NCI-H510A (cell line): Measurements from ENCODE around the gene SDHB.

ENCODE experiments used
- DNase-seq: peaks from one replicate; lab custom pipeline; 2025; lab: John Stamatoyannopoulos, UW

Gene SDHB

DNA sequence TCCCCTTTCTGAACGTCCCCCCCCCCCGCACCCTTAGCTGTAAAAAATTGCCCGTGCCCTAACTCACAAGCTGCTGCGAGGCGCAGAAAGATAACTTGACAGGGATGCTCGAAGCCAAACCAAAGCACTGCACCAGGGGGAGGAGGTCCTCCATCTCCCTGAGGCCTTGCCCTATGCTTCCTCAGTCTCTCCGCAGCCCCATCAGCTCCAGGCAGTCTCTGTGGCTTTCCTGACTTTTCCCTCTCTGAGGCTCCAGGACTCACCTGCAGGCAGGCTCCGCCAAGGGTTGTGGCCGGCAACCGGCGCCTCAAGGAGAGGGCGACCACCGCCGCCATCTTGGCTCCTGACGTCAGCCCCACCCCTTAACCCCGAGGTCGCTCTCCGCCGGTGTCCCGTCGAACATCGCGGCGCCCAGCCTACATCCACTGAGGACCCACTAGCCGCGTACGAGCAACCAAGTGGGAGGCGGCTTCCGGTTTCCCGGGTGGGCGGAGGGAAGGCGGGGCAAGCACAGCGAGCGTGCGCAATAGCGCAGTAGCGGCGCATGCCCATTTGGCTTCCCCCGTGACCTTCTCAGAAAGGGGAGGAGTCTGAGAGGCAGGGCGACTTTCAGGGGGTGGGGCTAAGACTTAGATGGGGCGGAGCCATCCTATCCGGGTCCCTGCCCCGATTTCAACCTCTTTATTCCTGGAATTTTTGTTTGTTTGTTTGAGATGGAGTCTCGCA lies at the start of gene SDHB:
SDHB (minus strand) TSS at position 348 of the 726 bp plus-strand sequence; CDS start at position 335, 13 bp downstream.
- peak; percentile 94 for DNase-seq

DNA sequence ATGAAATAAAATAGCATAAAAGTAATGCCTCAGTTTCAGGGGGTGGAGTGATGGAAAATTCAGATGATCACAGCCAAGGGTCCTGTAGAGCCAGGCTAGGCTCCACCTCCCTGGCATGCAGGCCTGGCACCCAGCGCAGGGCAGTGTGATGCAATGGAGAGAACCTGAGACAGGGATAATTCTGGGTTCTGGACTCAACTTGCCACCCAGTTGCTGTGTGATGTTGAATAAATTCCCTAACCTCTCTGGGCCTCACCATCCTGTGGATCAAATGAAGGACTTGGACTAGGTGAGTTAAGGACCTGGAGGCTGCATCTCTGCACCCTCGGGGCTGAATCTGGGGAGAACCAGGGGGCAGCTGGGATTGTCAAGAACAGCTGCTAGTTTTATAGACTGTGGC lies 48.4 kb upstream of the SDHB start:
- no peak for DNase-seq

- DNase-seq = no peak
Observed at GRCh38 chr1:17101261-17101660, 47.4 kb upstream of the SDHB start.

DNA sequence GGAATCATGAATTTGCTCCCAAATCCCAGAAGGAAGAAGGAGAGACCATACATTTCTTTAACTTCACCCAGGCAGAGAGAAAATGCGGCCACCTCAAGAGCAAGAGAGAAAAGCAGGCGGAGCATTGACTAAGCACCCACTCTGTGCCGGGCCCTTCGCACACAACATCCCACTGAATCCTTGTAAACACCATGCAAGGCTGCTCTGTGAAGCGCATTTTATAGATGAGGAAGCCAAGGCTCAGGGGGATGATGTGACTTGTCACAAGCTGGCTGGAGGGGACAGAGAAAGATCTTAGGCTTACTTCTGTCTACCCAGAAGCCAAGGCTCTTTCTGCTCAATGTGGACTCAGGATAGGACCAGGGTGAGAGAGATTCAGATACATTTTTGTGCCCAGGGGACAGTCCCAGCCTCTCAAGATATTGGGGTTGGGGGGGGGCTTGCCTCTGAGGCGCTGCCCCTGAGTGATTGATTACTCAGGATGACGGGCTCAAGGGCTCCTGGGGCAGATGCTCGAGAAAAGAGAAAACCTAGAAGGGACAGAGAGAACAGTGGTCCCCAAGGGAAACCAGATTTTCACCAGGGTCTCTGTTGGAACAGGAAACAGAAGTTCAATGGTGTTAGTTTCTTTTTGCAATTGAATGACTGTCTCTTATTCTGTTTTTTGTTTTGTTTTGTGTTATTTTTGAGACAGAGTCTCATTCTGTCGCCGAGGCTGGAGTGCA lies 45.9 kb upstream of the SDHB start:
- no peak for DNase-seq

GRCh38 chr1:17098446-17099317 lies 44.9 kb upstream of the SDHB start:
- no peak for DNase-seq

- no peak for DNase-seq
Observed at GRCh38 chr1:17097787-17098186, 44.0 kb upstream of the SDHB start.

DNA sequence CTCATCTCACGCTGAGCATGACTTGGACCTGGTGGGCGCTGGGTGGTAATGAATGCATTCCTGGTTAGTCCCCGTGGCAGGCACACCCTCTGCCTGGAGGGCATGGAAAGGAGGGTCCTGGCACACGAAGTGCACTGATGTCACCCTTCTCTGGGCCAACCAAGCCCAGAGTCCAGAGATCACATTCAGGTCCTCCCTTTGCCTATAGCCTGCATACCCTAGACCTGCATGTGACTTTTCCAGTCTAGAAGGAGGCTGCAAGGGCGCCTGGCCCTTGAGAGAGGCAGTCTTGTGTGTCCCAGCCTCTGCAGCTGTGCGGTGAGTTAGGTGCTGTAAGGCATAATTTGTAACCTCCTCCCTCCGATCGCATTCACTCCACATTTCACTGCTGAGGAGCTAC lies 43.3 kb upstream of the SDHB start:
- no peak for DNase-seq

GRCh38 chr1:17096584-17096983 lies 42.8 kb upstream of the SDHB start:
- DNase-seq = no peak

GRCh38 chr1:17095141-17095540 lies 41.3 kb upstream of the SDHB start:
- no peak for DNase-seq

GRCh38 chr1:17094664-17095063 lies 40.8 kb upstream of the SDHB start:
- no peak for DNase-seq

GRCh38 chr1:17093822-17094393 lies 40.1 kb upstream of the SDHB start:
- no peak for DNase-seq

DNA sequence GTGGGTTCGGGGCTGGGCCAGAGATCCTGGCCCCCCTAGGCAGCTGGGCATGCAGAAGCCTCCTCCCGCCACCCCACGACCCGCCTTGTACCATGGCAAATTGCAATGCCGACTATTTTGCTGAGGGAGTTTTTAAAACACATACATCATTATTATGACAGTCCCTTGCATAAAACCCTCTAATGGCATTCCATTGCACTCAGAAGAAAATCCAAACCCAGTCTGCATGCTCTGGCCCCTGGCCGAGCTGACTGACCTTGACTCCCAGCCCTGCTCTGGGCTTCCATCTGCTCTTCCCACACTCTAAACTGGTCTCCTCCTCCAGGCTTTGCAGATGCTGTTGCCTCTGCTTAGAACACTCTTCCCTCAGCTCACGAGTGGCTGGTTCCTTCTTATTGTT lies 37.4 kb upstream of the SDHB start:
- no peak for DNase-seq

- DNase-seq = no peak
Observed at GRCh38 chr1:17089506-17089905, 35.7 kb upstream of the SDHB start.

DNA sequence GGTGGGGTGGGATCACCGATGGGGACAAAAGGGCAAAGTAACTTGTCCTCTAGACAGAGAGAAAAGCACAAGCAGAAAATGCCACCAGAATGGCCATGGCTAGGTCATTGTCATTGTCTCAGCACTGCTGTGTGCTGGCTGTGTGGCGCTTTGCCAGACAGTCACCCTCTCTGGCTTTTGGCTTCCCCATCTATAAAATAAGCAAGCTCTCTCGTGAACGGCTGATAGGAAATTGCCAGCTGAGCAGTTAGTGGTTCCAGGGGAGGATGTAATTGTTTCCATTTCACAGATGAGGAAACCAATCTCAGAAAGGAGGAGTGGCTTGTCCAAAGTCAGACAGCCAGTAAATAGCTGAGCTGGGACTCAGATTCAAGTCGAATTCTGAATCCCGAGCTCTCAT lies 32.9 kb upstream of the SDHB start:
- DNase-seq = no peak

DNA sequence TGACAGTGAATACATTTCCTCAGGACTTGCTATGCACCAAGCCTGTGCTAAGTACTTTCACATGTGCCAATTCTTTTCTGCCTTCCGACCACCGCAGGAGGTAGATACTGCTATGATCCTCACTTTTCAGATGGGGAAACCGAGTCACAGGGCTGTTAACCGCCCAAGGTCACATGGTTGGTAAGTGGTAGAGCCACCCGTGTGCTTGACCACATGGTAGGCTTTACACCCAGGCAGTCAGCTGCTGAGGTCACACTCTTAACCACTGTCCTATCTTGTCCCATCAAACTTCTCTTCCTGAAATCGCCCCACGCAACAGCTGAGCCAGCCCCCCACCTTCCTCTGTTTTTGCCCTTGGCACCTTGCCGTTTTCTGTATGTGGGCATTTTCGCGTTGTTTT lies 31.0 kb upstream of the SDHB start:
- DNase-seq = no peak

- DNase-seq = no peak
Observed at GRCh38 chr1:17082761-17083160, 28.9 kb upstream of the SDHB start.

DNA sequence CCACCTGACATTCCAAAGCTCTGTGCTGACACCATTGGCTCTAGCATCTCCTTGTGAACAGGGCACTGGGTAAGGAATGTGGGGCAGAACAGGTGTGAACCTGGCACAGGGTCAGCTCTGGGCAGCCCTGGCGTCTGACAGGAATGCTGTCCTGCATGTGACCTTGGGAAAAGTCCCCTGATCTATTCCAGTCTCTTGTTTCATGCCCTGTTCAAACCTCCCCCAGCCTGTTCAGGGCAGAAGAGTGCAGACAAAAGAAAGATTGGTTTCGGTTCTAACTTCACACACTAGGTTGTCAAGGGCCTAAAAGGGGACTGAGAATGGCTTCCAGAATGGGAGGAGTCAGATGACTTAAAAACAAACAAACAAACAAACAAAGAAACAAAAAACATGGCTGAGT lies 27.6 kb upstream of the SDHB start:
- no peak for DNase-seq

- no peak for DNase-seq
Observed at GRCh38 chr1:17080880-17081279, 27.0 kb upstream of the SDHB start.

DNA sequence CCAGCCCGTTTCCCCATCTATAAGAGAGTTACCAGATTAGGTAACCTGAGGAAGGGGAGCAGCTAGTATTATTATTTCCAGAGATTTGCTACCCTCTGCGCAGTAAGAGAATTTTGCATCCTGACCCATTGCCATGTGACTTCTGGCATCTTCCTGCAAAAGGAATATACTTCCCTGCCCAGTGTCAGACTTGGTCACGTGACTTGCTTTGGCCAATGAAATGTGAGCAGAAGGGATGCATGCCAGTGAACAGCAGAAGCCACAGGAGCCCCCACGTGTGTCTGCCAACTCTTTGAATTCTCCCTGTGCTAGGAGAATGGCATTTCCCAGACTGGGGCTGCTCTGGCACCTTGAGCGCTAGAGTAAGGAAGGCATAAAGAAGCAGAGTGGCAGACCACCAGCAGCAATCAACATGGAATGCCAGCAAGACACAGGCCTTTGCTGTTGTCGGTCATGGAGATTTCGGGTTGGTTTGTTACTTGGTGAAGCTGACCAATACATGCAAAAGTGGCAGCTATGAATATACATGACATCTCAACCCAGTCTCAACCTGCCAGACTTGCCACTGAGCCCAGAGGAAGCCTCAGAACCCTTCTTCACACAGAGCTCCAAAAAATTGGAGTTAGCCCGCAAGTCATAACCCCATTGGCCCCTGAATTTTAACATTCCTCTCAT lies 26.4 kb upstream of the SDHB start:
- DNase-seq = no peak

GRCh38 chr1:17078991-17079868 lies 25.4 kb upstream of the SDHB start:
- no peak for DNase-seq
